Memory B cell (primary cell): ENCODE data around the gene TNFRSF14.

ENCODE experiments used
- ATAC-seq: fragments of 150-1000 bp; cut with Tn5 transposase; 2 replicates; pipeline ENCODE4 v1.10.0; 2021; ENCODE audit warnings: low read depth, mild to moderate bottlenecking, moderate library complexity
- DNase-seq, 2 donors: peaks; one replicate each; pipeline ENCODE4 v3.0.0; 2022; ENCODE audit warnings: low spot score in 2 of 2
- H3K27ac Mint-ChIP-seq: one replicate; pipeline ENCODE4 v1.8.0; 2022; ENCODE audit warnings: mild to moderate bottlenecking, moderate library complexity, mixed read lengths
- H3K27me3 Mint-ChIP-seq: one replicate; pipeline ENCODE4 v1.8.0; 2022; ENCODE audit warnings: mixed read lengths
- H3K36me3 Mint-ChIP-seq: one replicate; pipeline ENCODE4 v1.8.0; 2022; ENCODE audit warnings: mild to moderate bottlenecking, mixed read lengths
- H3K4me1 Mint-ChIP-seq: one replicate; pipeline ENCODE4 v1.8.0; 2022; ENCODE audit warnings: mixed read lengths
- H3K4me3 Mint-ChIP-seq: one replicate; pipeline ENCODE4 v1.8.0; 2022; ENCODE audit warnings: mild to moderate bottlenecking, moderate library complexity, mixed read lengths
- H3K9me3 Mint-ChIP-seq: one replicate; pipeline ENCODE4 v1.8.0; 2022; ENCODE audit warnings: mixed read lengths

Gene TNFRSF14

DNA sequence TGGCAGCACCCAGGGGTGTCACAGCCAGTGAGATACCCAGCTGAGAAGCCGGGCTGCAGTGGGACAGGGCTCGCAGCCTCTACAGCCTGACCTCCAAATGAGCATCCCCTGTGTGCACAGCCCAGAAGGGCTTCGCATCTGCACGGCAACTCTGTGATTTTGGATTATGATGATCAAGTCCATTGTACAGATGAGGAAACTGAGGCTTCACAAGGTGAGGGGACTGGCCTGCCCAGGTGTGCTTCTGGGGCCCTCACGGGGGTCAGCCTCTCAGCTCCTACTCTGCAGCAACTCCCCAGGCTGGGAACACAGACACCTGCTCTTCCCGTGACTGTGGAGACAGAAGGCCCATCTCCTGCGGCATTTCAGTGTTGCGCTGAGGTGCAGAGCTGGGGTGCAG, 17.3 kb upstream of the TNFRSF14 start:
- no peak for DNase-seq
- Mint-ChIP-seq H3K9me3 (no peaks in the 10 kb centered on the region), H3K4me3 (no peak overlapping the region), H3K4me1 (peaks cover 3% of the 10 kb centered on the region), H3K27ac (no peak overlapping the region), H3K27me3 (peaks cover 6% of the 10 kb centered on the region), H3K36me3 (no peaks in the 10 kb centered on the region)
- no peak for ATAC-seq

- H3K27me3 Mint-ChIP-seq = peaks cover 6% of the 10 kb centered on the region
- DNase-seq = no peak
- H3K36me3 Mint-ChIP-seq = no peaks in the 10 kb centered on the region
These were observed 16.8 kb upstream of the TNFRSF14 start for GRCh38 chr1:2539312-2539907.

GRCh38 chr1:2540816-2541492, 15.2 kb upstream of the TNFRSF14 start:
- ATAC-seq (no peak), DNase-seq (no peak)
- Mint-ChIP-seq H3K9me3 (no peaks in the 10 kb centered on the region), H3K4me3 (no peak overlapping the region), H3K4me1 (peaks cover 3% of the 10 kb centered on the region), H3K36me3 (no peaks in the 10 kb centered on the region), H3K27me3 (peaks cover 6% of the 10 kb centered on the region), H3K27ac (no peak overlapping the region)

More at GRCh38 chr1:2539312-2539907, 16.8 kb upstream of the TNFRSF14 start:
- peak; percentile 67 for ATAC-seq
- H3K4me1 Mint-ChIP-seq = peaks cover 3% of the 10 kb centered on the region
- H3K9me3 Mint-ChIP-seq = no peaks in the 10 kb centered on the region
- H3K4me3 Mint-ChIP-seq = no peak overlapping the region
- H3K27ac Mint-ChIP-seq = no peak overlapping the region

GRCh38 chr1:2541619-2542245, 14.4 kb upstream of the TNFRSF14 start:
- Mint-ChIP-seq H3K27me3 (peaks cover 3% of the 10 kb centered on the region), H3K27ac (no peak overlapping the region), H3K4me1 (peaks cover under 1% of the 10 kb centered on the region), H3K36me3 (no peaks in the 10 kb centered on the region), H3K9me3 (no peaks in the 10 kb centered on the region), H3K4me3 (no peak overlapping the region)
- ATAC-seq (no peak), DNase-seq (no peak)

DNA sequence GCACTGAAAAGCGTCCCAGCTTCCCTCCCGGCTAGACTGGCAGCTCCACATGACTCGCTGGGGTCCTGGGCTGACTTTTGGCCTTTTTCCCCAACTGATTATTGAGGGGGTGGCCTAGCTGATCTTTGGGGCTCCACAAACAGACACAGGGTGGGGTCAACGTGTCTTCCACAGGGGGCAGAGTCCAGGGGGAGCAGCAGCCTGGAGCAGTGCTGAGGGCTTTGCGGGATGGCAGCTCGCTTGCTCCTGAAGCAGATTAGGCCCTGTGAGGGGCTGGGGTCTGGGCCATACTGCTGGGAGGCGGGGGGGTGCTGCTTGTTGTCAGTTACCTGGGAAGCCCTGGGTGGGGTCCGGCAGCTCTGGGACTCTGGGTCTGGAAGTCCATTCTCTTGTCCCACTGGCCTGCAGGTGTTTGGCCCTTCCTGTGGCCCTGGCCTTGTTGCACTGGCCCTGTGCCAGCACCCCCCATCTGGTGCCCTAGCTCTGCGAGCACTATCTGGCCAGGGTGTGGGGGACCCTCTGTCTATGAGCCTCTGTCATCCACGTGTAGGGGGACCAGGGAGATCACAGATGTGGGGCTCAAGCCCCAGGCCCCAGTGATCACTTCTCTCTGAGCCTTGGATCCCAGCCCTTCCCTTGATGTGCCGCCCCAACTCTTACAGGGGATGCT, 13.8 kb upstream of the TNFRSF14 start:
- H3K27ac Mint-ChIP-seq = no peak overlapping the region
- no peak overlapping the region for H3K4me3 Mint-ChIP-seq
- H3K4me1 Mint-ChIP-seq = peaks cover 3% of the 10 kb centered on the region

DNA sequence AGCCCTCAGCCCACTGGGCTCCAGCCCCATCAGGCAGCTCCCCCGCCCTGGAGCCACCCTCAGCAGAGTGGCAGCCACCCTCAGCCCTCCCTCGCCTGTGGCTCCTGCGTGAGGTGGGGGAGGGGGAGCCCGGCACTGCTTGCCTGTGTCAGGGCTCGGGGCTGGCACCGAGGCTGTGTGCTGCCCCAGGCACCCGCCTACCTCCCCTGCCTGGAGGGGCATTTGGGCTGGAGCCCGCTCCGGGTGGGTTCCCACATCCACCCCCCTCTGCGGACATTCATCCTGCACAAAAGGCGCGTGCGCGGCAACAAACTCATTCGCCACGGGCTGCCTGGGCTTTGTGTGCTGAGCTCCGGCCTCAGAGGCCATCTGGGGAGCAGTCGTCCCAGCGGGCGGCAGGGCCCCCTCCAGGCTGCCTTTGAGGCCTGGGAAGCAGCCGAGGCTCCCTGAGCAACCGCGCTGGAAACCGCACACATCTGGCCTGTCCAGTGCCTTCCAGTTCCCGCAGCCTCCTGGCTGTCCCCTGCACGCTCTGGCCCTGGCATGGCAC, 12.6 kb upstream of the TNFRSF14 start:
- H3K27me3 Mint-ChIP-seq = peaks cover 3% of the 10 kb centered on the region
- DNase-seq = no peak
- H3K4me3 Mint-ChIP-seq = no peak overlapping the region
- no peak overlapping the region for H3K27ac Mint-ChIP-seq
- no peaks in the 10 kb centered on the region for H3K9me3 Mint-ChIP-seq
- H3K4me1 Mint-ChIP-seq = peaks cover 3% of the 10 kb centered on the region
- ATAC-seq = no peak
- H3K36me3 Mint-ChIP-seq = no peaks in the 10 kb centered on the region

More for the DNA sequence above, 13.8 kb upstream of the TNFRSF14 start:
- Mint-ChIP-seq H3K27me3 (peaks cover 3% of the 10 kb centered on the region), H3K9me3 (no peaks in the 10 kb centered on the region), H3K36me3 (no peaks in the 10 kb centered on the region)
- DNase-seq (no peak), ATAC-seq (no peak)

GRCh38 chr1:2544093-2544874, 11.9 kb upstream of the TNFRSF14 start:
- Mint-ChIP-seq H3K27me3 (peaks cover 3% of the 10 kb centered on the region), H3K36me3 (no peaks in the 10 kb centered on the region), H3K4me1 (peaks cover 6% of the 10 kb centered on the region), H3K9me3 (no peaks in the 10 kb centered on the region), H3K27ac (no peak overlapping the region), H3K4me3 (no peak overlapping the region)
- DNase-seq = no peak
- no peak for ATAC-seq

GRCh38 chr1:2544875-2545640, 11.1 kb upstream of the TNFRSF14 start:
- DNase-seq = no peak
- H3K4me1 Mint-ChIP-seq = peaks cover 10% of the 10 kb centered on the region
- peaks cover 3% of the 10 kb centered on the region for H3K27me3 Mint-ChIP-seq
- H3K9me3 Mint-ChIP-seq = no peaks in the 10 kb centered on the region
- H3K36me3 Mint-ChIP-seq = no peaks in the 10 kb centered on the region
- ATAC-seq = no peak
- H3K27ac Mint-ChIP-seq = no peak overlapping the region
- no peak overlapping the region for H3K4me3 Mint-ChIP-seq

DNA sequence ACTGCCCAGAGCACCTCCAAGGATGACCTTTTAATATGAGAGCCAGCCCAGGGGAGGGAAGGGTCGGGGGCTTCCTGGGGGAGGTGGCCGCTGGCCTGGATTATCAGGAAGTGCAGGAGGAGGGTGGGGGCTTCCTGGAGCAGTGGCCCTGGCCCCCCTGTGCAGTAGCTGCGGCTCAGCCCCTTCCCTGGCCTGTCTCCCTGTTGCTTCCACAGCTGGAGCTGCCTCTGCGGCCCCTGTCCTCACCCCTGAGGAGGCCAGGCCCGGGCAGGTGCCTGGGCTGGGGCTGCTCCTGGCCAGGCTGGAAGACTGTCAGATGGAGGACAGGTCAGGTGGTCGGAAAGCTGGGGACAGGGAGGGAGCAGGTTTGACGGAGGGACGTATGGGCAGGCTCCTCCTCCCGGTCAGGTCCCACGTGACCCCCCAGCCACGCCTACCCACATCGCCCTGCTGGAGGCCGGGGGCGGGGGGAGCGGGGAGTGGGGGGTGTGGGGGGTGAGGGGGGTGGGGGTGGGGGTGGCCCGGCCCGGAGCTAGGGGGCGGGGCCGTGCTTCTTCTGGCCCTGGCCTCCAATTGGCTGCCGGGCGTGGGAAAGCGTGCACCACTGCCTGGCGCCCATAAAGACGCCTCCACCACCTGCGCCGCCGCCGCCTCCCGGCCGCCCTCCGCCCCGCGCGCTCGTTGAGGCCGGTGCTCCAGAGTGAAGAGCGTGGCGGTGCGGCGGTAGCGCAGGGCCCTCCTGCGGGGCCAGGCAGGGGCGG, 10.2 kb upstream of the TNFRSF14 start:
- Mint-ChIP-seq H3K27me3 (peaks cover 3% of the 10 kb centered on the region), H3K36me3 (no peaks in the 10 kb centered on the region), H3K4me3 (peak overlapping the region; percentile 90), H3K9me3 (no peaks in the 10 kb centered on the region), H3K27ac (peak overlapping the region; percentile 93), H3K4me1 (peaks cover 14% of the 10 kb centered on the region)
- ATAC-seq = peak; percentile 50
- peak; percentile 83 to 89 for DNase-seq

DNA sequence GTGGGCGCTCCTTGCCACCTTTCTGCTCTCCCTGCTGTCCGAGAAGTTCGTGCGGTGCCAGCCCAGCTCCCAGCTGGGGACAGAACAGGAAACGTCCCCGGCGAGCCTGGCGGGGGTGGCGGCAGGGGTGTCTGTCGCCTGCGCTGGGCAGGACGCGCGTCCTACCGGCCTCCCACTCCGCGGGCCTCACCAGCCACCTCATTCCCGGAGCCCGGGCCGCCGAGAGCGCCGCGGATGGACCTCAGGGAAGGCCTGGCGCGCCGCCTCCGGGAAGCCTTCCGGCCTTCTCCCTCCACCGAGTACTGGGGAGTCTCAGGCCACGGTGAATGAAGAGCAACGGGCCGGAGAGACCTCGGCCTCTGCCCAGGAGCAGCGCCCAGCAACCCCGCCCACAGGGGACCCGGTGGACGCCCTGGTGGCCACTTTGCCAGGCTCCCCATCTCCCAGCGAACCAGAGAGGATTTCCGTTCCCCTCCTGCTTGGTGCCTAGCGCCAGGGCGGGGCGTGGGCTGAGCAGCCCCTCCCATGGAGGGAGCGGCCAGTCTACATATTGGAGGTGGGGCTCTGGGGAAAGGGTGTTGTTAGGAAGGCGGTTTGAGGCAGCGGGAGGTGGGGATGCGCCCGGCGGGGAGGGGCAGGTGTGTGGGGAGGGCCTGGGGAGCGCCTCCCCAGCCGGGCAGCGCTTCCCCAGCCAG, 9.5 kb upstream of the TNFRSF14 start:
- DNase-seq (peak; percentile 67 to 69), ATAC-seq (peak; percentile 31)
- Mint-ChIP-seq H3K4me1 (peaks cover 14% of the 10 kb centered on the region), H3K36me3 (no peaks in the 10 kb centered on the region), H3K9me3 (no peaks in the 10 kb centered on the region), H3K4me3 (peak overlapping the region; percentile 90), H3K27ac (peak overlapping the region; percentile 93), H3K27me3 (no peaks in the 10 kb centered on the region)

GRCh38 chr1:2547210-2548067, 8.7 kb upstream of the TNFRSF14 start:
- peak in 1 of 2 donors; percentile 45 for DNase-seq
- H3K27me3 Mint-ChIP-seq = no peaks in the 10 kb centered on the region
- peak; percentile 3 for ATAC-seq
- H3K4me3 Mint-ChIP-seq = peak overlapping the region; percentile 90
- H3K27ac Mint-ChIP-seq = peak overlapping the region; percentile 93
- H3K4me1 Mint-ChIP-seq = peaks cover 14% of the 10 kb centered on the region
- no peaks in the 10 kb centered on the region for H3K36me3 Mint-ChIP-seq
- no peaks in the 10 kb centered on the region for H3K9me3 Mint-ChIP-seq
